RKO (cell line): ENCODE measurements around the gene C19orf85.

ENCODE experiments used
- DNase-seq: peaks from one replicate; pipeline ENCODE4 v3.0.0-alpha.2; 2016; ENCODE audit warnings: low spot score

C19orf85 gene

GRCh38 chr19:55489711-55490477, 25.3 kb upstream of the C19orf85 start:
- no peak for DNase-seq

- DNase-seq, result no peak
Measured at GRCh38 chr19:55488986-55489710, 24.6 kb upstream of the C19orf85 start.

- DNase-seq, result no peak
Measured at GRCh38 chr19:55487924-55488687, 23.6 kb upstream of the C19orf85 start, which contains the start of gene SSC5D. TSS of gene SSC5D (plus strand) at chr19:55488436. CDS start at chr19:55488590, 154 bp downstream.

GRCh38 chr19:55486971-55487923, 22.7 kb upstream of the C19orf85 start:
- DNase-seq, result peak; percentile 56

GRCh38 chr19:55486043-55486970, 21.8 kb upstream of the C19orf85 start:
- DNase-seq, result no peak

- no peak for DNase-seq
Measured at GRCh38 chr19:55485439-55486011, 21.0 kb upstream of the C19orf85 start.

GRCh38 chr19:55484593-55485438, 20.3 kb upstream of the C19orf85 start, which contains the start of gene NAT14:
TSS of gene NAT14 (plus strand) at chr19:55485188. CDS start at chr19:55485709, 521 bp downstream.
- no peak for DNase-seq

GRCh38 chr19:55483706-55484592, 19.4 kb upstream of the C19orf85 start:
- DNase-seq, result no peak

GRCh38 chr19:55482967-55483705, 18.6 kb upstream of the C19orf85 start:
- DNase-seq, result no peak

- no peak for DNase-seq
Measured at GRCh38 chr19:55482156-55482961, 17.8 kb upstream of the C19orf85 start.

GRCh38 chr19:55481794-55482155, 17.2 kb upstream of the C19orf85 start:
- DNase-seq, result no peak

- DNase-seq, result no peak
Measured at GRCh38 chr19:55481148-55481793, 16.7 kb upstream of the C19orf85 start.

- no peak for DNase-seq
Measured at GRCh38 chr19:55479451-55480230, 15.1 kb upstream of the C19orf85 start.

GRCh38 chr19:55479045-55479444, 14.5 kb upstream of the C19orf85 start:
- no peak for DNase-seq

- no peak for DNase-seq
Measured at GRCh38 chr19:55478364-55478763, 13.8 kb upstream of the C19orf85 start.
